ENCODE measurements around the gene CALD1.
A peak's percentile ranks its signal among the peaks of the same experiment; 100 is the strongest.

The CALD1 gene

DNA sequence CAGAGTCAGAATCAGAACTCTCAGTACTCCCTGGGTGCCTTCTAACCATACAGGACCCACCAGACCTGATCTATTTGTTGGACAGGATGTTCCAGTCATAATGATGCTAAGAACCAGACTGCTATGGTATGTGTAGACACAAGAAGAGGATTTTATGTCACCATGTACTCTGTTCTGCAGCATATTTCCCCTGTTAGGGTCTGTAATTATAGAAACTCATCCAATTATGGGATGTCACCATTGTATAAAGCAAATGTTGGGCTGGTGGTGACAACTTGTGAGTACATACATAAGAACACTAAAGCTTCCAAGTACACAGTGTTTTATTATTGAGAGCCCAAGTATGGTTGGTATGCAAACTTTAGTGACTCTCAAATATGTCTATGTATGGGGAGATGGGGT, 139.8 kb downstream of the CALD1 start:
- H3K4me3 ChIP-seq (ENCODE audit: low read depth, low read length) = no peak overlapping the region
- DNase-seq (ENCODE audit: low read depth) = no peak
- in situ Hi-C loops (cut with HindIII; ENCODE audit: low sequenced_read_pairs) = no loop called here
- TF ChIP-seq, protein P1, sequence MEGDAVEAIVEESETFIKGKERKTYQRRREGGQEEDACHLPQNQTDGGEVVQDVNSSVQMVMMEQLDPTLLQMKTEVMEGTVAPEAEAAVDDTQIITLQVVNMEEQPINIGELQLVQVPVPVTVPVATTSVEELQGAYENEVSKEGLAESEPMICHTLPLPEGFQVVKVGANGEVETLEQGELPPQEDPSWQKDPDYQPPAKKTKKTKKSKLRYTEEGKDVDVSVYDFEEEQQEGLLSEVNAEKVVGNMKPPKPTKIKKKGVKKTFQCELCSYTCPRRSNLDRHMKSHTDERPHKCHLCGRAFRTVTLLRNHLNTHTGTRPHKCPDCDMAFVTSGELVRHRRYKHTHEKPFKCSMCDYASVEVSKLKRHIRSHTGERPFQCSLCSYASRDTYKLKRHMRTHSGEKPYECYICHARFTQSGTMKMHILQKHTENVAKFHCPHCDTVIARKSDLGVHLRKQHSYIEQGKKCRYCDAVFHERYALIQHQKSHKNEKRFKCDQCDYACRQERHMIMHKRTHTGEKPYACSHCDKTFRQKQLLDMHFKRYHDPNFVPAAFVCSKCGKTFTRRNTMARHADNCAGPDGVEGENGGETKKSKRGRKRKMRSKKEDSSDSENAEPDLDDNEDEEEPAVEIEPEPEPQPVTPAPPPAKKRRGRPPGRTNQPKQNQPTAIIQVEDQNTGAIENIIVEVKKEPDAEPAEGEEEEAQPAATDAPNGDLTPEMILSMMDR (IDR thresholded peaks at IDR 0.05; ENCODE audit: low read depth, low read length, missing control alignments) = no peak

DNA sequence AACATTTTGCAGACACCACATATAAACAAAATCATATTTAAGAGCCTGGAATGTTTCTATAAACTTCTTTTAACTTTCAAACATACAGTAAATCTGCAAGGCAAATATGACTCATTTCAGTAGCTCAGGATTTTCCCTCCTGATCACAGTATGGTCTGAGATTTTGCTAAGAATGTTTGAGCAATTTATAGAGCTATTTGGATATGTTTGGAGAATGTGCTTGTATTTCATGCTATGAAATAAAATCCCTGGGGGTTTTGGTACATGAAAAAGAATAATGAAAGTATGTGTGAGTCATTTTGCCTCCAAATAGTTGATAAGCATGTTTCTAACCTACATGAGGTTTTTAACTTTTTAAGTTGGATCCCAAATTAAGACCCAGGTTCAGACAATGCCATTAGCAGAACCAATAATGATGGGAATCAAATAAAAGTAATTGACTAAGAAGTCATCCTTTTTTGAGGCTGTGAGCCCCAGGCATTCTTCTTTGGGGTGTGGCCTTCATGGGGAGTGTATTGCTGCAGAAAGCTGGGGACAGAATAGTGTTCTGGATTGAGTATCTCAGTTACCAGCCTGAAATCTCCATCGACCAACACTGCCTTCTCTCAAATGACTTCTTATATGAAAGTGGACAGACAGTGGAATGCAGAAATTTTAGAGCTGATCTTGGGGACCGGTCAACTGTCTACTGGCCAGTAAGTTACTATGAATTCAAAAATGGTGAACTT, 140.8 kb downstream of the CALD1 start:
- DNase-seq (ENCODE audit: low read depth) = peak; percentile 67
- TF ChIP-seq, protein P1 (IDR thresholded peaks at IDR 0.05; ENCODE audit: low read depth, low read length, missing control alignments) = no peak
- H3K4me3 ChIP-seq (ENCODE audit: low read depth, low read length) = no peak overlapping the region
- in situ Hi-C loops (cut with HindIII; ENCODE audit: low sequenced_read_pairs) = no loop called here

- DNase-seq (ENCODE audit: low read depth) = no peak
- TF ChIP-seq, protein P1 (IDR thresholded peaks at IDR 0.05; ENCODE audit: low read depth, low read length, missing control alignments) = no peak
- H3K4me3 ChIP-seq (ENCODE audit: low read depth, low read length) = no peak overlapping the region
- in situ Hi-C loops (cut with HindIII; ENCODE audit: low sequenced_read_pairs) = no loop called here
Measured at GRCh38 chr7:134922720-134923704, 143.6 kb downstream of the CALD1 start.

- TF ChIP-seq, protein P1 (IDR thresholded peaks at IDR 0.05; ENCODE audit: low read depth, low read length, missing control alignments) = no peak
- DNase-seq (ENCODE audit: low read depth) = no peak
- in situ Hi-C loops (cut with HindIII; ENCODE audit: low sequenced_read_pairs) = no loop called here
- no peak overlapping the region for H3K4me3 ChIP-seq (ENCODE audit: low read depth, low read length)
Measured at GRCh38 chr7:134925766-134926165, 146.3 kb downstream of the CALD1 start.

DNA sequence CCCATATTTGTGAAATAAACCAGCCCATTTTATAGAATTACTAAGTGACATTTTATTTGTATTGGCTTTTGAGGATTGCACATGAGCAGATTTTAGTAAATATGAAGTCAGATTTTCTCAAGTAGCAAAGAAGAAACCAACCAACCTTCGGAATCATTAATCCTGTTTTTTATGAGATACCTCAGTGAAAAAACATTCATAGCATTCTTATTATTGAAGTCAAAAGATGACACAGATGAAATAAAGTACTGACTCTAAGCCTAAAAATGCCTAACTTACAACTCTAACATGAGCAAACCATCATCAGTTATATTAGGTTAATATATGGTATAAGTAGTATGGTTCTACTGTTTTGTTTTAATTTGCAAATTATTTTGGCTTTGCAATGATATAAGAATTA, 147.0 kb downstream of the CALD1 start:
- in situ Hi-C loops (cut with HindIII; ENCODE audit: low sequenced_read_pairs) = no loop called here
- TF ChIP-seq, protein P1 (IDR thresholded peaks at IDR 0.05; ENCODE audit: low read depth, low read length, missing control alignments) = no peak
- DNase-seq (ENCODE audit: low read depth) = no peak
- no peak overlapping the region for H3K4me3 ChIP-seq (ENCODE audit: low read depth, low read length)

- TF ChIP-seq, protein P1 (IDR thresholded peaks at IDR 0.05; ENCODE audit: low read depth, low read length, missing control alignments) = no peak
- no peak overlapping the region for H3K4me3 ChIP-seq (ENCODE audit: low read depth, low read length)
- in situ Hi-C loops (cut with HindIII; ENCODE audit: low sequenced_read_pairs) = no loop called here
- no peak for DNase-seq (ENCODE audit: low read depth)
Measured at GRCh38 chr7:134927076-134927475, 147.6 kb downstream of the CALD1 start.

All from astrocyte of the cerebellum (primary cell).